ENCODE results near the gene ACTR3. TPM values are rescaled to one million over a fixed set of nuclear protein-coding genes. Genes with fewer than 3 reads are reported as not detected.

Gene ACTR3
- total RNA-seq, 4 donors from 2014 or later = 103 to 187 (median 122) TPM

- no peak for DNase-seq (ENCODE audit: low spot score)
- no peak for TF ChIP-seq CTCF (IDR thresholded peaks at IDR 0.05)
- ATAC-seq (ENCODE audit: low FRiP score) = no peak
Measured at GRCh38 chr2:113887009-113887792, 2.7 kb upstream of the ACTR3 start.

GRCh38 chr2:113888641-113889470, 1.0 kb upstream of the ACTR3 start:
- no peak for ATAC-seq (ENCODE audit: low FRiP score)
- DNase-seq (ENCODE audit: low spot score) = no peak
- TF ChIP-seq CTCF (IDR thresholded peaks at IDR 0.05) = no peak

DNA sequence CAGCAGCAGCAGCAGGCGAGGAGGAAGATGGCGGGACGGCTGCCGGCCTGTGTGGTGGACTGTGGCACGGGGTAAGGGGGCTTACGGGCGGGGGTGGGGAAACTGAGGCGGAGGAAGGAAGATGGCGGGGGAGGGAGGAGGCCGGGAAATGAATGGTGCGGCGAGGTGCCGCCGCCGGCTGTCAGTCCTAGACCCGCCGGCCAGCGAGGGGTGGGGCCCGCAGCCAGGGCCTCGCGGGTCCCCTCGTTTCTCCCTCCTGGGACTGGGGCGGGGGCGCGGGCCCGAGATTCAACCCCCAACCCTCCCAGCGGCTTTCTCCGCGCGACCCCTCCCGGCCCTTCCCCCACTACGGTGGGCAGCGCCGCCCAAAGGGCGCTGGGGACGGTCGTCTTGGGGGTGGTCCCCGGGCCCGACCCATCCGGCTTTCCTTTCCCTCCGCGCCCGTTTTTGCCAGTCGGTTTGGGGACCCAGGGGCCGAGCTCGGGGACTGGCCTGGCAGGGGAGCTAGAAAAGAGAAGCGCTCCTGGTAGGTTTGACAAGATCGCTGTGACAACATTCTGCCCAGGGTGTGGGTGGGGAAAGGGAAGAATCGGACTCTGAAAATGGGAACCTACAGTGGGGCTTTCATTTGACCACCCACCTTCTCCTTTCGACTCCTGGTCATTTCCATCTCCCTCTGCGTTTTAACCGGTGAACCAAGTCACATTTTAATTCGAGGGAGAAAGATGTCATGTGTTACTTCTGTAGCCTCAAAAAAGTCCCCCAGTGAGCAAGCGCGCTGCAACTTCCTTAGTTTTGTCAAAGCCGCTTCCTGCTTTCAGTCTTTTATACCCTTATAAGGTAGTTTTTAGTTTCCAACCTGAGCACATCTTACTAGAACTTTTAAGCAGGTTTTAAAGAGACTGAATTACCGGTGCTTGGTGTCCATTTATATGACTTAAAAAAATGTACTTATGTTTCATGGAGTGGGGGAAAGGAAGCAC, 655 bp downstream of the ACTR3 start:
- ATAC-seq (ENCODE audit: low FRiP score) (peak; percentile 13), DNase-seq (ENCODE audit: low spot score) (peak; percentile 27)

GRCh38 chr2:113891265-113891959, 1.5 kb downstream of the ACTR3 start:
- DNase-seq (ENCODE audit: low spot score) (no peak), ATAC-seq (ENCODE audit: low FRiP score) (no peak)
- TF ChIP-seq CTCF (IDR thresholded peaks at IDR 0.05) = no peak

More for the DNA sequence above, 655 bp downstream of the ACTR3 start:
- TF ChIP-seq CTCF (IDR thresholded peaks at IDR 0.05) = no peak

GRCh38 chr2:113892004-113892710, 2.3 kb downstream of the ACTR3 start:
- no peak for TF ChIP-seq CTCF (IDR thresholded peaks at IDR 0.05)
- DNase-seq (ENCODE audit: low spot score) = no peak
- ATAC-seq (ENCODE audit: low FRiP score) = no peak

Measured in omental fat pad (tissue), 4 donors.